CD4-positive, alpha-beta T cell treated with Interferon gamma for 1 hour (primary cell): ENCODE data around the gene SEMA5B.

Source experiments
- DNase-seq: peaks from one replicate; pipeline ENCODE4 v3.0.0-alpha.2; 2020

Gene SEMA5B, protein sequence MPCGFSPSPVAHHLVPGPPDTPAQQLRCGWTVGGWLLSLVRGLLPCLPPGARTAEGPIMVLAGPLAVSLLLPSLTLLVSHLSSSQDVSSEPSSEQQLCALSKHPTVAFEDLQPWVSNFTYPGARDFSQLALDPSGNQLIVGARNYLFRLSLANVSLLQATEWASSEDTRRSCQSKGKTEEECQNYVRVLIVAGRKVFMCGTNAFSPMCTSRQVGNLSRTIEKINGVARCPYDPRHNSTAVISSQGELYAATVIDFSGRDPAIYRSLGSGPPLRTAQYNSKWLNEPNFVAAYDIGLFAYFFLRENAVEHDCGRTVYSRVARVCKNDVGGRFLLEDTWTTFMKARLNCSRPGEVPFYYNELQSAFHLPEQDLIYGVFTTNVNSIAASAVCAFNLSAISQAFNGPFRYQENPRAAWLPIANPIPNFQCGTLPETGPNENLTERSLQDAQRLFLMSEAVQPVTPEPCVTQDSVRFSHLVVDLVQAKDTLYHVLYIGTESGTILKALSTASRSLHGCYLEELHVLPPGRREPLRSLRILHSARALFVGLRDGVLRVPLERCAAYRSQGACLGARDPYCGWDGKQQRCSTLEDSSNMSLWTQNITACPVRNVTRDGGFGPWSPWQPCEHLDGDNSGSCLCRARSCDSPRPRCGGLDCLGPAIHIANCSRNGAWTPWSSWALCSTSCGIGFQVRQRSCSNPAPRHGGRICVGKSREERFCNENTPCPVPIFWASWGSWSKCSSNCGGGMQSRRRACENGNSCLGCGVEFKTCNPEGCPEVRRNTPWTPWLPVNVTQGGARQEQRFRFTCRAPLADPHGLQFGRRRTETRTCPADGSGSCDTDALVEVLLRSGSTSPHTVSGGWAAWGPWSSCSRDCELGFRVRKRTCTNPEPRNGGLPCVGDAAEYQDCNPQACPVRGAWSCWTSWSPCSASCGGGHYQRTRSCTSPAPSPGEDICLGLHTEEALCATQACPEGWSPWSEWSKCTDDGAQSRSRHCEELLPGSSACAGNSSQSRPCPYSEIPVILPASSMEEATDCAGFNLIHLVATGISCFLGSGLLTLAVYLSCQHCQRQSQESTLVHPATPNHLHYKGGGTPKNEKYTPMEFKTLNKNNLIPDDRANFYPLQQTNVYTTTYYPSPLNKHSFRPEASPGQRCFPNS

DNA sequence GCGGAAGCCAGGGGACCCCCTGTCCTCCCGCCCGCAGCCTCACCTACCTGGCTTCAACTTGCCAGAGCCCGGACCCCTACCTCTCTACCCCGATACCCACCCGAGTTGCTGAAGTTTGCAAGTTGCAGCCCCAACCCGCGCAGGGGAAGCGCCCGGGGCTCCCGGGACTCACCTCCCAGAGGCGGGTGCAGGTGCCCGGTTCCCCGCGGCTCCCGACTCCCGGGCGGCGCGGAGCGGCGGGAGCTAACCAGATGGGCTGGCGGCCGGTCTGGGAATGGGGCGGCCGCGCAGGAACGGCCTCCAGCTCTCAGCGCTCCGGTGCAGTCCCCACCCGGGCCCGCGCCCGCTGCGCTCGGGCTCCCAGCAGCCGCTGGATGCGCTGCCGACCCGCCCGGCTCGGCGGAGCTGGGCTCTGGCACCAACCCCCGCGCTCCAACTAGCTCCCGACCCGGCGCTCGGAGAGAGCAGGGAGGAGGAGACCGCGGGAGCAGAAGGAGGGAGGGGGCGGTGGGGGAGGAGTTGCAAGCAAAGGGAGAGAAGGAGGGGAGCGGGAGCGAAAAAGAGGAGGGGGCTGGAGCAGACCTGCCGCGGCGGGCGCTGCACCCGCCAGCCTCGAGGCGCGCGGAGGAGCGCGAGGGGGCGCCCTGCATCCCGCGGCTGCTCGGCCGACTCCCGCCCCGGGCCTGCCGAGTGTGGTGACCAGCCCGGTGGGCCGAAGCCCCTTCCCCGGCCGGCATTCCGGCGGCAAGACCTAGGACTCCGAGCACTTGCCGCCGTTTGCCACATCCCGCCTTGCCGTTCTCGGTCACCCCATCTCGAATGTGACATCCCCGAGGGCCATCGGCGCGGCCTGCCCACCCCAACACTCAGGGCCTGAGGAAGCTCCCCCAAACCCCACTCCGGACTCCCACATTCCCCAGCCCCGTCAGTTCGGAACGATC lies at the start of gene SEMA5B:
SEMA5B (minus strand) TSS at position 472 of the 941 bp plus-strand sequence. CDS start 66,500 bp downstream, outside the sequence.
- no peak for DNase-seq

DNA sequence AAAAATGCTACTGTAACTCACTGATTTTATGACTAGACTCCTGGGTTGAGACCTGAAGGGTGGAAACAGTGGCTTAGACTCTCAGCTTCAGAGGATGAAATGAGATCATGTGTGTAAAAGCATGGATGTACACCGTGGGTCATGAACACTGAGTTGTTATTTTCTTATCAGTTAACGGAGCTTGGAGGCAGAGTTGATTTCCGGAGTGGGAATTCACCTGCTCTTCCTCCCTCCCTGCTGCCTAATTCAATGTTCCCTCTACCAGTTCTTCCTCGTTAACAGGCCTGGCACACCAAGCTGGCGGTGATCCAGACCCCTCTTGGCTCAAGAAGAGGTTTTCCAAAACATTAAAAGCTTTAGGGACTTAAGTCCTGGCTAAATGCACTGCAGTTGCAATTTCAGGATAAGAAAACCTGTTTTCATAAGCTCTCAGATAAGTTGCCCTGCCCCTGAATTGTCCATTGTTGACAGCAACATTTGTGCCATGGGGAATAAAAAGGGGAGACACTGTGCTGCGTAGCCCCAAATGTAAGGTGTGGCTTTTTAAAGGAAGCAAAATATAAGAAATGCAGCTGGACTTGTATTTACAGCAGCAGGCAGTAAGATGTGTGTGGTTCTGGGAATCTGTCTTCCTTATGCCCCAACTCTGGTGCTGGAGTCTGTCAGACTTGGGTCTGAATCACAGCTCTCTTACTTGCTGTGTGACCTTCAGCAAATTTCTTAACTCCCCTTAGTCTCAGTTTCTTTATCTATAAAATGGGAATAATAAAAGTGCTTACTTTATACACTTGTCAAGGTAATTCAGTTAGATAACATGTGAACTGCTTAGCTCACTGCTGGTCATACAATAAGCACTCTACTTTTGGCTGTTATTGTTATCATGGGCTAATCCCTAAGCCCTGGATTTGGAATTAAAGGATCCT lies 49.2 kb upstream of the SEMA5B start:
- no peak for DNase-seq

DNA sequence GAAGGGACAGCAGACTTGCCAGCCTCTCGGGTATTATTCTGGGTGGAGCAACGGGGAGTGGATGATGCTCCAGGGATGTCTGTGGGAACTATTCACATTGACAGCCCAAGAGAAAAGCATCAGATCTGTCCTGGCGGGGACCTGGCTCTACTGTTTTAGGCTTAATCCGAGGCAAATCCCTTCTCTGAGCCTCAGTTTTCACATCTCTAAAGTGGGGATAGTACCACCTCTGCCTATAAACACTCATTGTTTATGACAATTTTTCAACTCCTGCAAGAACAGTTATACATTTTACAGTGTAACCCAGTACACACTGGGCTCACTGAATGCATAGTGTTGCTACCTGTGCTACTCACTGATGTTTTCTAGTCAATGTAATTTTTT lies 48.5 kb upstream of the SEMA5B start:
- no peak for DNase-seq

DNA sequence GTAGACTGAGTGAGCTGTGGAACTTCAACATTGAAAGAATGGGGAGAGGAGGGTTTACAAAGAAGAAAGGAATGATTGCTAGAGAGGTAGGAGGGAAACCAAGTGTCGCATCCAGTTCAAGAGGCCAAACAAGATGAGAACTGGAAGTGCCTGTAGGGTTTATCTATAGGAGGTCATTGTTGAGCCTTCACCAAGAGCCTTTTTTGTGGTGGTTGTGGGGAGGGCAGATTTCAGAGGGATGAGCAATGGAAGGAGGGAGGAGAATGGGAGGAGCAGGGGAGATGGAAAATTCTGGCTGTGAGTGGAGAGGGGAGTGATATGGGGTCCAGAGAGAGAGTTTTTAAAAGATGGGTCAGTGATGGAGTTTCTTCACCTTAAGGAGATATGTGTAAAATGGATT lies 47.8 kb upstream of the SEMA5B start:
- no peak for DNase-seq

DNA sequence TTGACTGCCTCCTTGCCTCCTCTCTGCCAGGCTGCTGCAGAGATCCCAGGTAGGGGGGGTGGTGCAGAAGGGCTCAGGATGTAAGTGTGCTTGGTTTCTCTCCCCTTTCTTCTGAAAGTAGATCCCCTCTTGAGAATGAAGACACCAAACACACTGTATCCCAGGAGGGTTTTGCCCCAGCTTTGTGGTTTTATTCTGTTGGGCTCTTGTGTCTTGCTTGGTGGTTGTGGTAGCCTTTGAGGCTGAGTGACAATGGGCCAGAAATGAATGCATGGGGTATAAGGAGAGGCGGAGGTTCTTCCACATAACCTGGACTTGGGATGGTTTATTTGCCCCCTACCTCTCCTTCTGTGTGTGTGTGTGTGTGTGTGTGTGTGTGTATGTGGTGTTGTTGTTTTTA lies 45.0 kb upstream of the SEMA5B start:
- DNase-seq, result no peak

DNA sequence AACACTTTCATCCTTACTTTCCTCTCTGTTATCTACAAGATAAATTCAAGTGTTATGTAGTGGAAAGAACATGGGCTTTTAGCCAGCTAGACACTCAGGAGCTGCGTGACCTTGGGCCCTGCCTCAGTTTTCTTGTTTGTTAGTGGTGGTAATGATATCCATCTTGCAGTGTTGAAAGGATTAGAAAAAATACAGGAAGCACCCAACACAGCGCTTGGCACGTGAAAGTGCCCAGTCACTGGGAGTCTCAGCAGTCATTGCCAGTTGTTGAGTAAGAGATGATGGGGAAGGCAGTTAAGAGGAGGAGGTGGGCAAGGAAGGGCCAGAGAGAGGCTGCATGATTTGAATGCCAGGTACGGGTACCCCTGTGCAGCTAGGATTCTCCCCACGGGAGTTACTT lies 44.6 kb upstream of the SEMA5B start:
- DNase-seq, result peak; percentile 12

DNA sequence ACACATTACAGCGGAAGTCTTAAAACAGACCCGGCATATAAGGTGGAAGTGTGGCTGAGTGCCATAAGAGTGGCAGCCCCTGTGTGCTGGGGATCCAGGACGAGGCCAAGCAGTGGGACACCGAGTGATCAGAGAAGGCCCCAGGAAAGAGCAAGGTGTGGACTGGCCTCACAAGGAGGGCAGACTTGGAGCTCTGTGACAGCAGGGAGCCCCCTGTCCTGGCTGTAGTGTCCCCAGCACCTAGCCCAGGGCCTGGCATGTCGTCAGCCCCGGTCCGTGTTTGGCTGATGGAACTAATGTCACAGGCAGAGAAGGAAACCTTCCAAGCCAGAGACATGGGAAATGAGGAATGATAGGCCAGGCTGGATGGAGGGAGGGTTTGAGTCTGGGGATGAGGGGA lies 44.0 kb upstream of the SEMA5B start:
- no peak for DNase-seq

DNA sequence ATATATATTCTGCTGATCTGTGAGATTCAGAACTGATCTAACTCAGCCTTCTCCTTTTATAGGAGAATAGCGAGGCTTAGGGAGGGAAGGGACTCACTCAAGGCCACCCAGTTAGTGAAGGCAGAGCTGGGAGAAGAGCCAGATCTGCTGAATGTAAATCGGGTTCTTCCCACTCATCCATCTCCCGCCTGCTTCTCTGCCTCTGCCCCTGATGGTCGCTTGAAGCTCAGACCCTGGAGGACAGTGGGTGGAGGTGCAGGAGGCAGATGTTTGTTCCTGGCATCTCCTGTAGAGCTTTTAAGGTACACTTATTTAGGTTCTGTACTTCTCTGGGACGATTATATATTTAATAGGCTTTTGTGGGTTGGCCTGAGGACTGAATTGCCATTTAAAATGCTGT lies 43.6 kb upstream of the SEMA5B start:
- DNase-seq, result no peak

DNA sequence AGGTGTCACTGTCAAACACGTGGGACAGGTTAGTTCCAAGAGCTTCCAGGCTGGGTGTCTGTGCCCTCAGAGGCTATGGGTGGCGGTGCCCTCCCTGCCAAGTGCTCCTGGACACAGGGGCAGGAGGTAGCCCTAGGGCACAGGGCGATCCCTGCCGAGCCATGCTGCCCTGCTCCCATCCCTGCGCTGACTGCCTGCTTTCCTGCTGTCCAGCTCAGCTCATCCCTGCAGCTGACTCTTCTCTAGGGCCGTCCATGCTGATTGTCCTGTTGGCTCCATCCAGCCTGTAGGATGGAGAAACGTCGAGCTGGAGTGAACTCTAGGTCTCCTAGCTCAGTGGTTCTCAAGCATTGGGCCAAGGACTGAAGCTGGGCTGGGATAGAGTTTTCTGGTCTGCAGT lies 42.9 kb upstream of the SEMA5B start:
- DNase-seq, result no peak

DNA sequence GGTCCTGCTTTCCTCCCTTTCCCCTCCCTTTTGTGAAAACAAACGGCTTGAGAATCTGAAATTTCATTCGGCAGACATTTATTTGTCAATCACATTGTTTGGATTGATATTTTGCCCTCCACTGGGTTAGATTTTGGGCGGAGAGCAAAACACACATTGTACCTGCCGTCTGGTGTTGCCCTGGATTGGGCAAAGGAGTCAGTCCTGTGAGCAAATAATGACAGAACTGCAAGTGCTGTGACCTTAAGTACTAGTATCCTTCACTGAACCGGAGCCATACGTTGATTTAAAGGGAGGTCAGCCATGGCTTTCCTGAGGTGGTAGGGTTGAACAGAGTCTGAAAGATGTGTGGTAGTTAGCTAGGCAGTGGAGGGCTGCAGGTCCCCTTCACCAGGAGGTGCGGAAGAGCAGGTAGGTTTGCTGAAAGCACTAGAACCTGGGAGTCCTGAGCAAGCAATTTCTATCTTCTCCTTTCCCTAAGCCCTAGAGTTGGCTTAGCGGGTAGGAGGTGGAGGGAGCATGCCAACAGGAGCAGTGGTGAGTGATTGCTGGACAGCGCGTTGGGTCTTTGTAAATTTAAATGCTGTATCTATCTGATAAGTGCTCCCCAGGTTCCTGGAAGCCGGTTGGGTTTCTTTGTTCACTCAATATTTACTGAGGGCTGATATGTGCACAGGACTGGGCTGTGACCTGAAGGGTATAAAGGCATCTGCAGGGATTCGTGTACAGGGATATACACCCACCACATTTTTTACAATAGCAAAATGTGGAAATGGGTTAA lies 41.2 kb upstream of the SEMA5B start:
- DNase-seq, result no peak

DNA sequence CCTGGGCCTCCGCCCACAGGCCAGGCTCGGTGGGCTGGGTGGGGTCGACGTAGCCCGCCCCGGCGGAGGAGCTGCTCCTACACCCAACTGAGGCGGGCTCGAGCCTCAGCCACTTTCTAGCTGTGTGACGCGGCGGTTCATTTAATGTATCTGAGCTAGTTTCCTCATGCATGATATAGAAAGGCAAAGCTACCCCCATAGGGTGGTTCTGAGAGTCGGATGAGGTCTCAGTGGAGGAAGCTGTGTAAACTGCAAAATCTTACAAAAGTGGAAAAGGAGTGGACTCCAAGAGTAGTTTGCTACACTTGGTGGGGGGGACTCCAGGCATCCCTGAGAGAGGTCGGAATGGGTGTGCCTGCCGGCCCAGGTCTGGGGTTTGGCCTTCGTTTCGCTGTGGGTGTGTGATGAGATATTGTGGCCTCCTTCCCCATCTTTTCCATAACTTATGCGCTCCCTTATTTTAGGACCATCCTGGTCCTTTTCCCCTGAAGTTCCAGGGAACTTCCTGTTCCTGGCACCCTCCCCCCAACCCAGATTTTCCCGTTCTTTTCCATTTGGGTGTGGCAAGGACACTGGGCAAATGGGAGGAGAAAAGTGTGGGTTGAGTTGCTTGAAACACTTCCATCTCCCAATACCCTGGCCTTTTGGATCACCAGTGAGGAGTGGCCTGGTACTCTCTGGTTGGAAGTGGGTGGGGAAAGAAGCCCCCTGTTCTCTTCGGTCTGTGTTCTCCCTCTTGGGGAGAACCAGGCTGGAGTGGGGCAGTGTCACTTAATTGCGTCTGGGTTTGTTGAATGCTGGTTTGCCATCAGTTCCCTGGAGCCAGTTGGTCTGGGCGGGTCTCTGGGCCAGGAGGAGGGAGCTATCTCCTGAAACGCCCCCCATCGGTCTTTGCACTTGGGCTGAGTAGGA lies 40.4 kb upstream of the SEMA5B start:
- DNase-seq, result no peak

DNA sequence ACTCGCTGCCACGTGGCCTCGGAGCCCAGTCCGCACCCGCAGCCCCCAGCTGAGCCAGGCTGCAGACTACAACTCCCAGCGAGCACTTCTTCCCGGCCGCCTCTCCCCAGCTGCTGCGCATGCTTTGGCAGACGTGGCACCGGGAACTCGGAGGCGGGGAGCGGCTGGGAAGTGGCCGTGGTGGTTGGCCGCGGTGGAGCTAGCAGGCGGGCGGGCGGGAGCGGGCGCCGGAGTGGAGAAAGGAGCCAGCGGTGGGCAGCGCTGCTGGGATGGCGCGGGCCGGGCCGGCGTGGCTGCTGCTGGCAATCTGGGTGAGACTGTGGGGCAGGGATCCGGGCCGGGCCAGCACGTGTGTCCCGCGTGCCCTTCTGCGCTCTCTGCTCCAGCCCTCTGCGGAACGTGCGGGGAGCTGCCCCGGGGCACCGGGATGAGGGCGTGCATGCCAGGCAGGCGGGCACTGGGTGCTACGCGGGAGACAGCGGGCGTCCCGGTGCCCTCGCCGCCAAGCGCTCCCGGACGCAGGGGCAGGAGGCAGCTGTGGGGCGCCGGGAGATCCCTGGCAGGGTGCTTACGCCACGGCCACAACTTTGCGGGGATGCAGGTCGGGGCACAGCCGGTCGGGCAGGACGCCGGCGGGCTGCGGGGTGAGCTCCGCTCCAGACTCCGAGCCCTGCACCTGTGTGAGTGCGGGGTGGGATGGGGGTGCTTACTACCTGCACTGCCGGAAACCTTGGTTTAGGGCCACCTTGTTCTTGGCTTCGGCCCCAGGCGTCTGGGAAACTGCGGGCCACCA lies 39.5 kb upstream of the SEMA5B start, which contains the start of gene PDIA5:
PDIA5 (plus strand) TSS at position 130 of the 793 bp plus-strand sequence; CDS start at position 270, 140 bp downstream.
- DNase-seq, result peak; percentile 53

DNA sequence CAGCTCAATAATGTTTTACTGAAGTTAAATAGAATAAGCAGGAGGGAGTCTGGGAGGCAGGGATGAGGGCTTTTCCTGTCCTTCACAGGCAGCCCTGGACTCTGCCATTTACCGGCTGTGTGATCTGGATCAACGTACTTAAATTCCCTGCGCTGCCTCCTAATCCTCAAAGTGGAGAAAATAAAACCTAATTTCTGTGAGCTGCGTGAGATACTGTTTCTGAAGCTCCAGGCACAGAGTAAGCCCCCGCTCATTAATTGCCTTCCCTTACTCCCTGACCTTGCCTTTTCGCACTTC lies 39.0 kb upstream of the SEMA5B start:
- no peak for DNase-seq

DNA sequence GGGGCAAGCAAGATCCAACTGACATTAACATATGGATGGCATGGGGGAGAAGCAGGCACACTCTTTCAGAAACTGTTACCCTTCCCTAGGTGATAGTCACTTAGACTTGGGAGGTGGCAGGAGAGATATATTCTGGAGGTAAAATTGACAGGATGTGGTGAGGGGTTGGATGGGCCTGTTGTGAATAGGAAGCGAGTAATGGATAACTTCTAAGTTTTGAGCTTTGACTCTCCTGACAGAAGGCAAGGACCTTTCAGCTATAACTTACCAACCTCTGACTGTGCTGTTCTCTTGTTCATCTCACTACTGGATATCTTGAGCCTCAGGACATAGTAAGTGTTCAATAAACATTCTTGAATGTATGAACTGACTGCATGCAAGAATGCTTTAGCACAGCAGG lies 37.4 kb upstream of the SEMA5B start:
- no peak for DNase-seq

DNA sequence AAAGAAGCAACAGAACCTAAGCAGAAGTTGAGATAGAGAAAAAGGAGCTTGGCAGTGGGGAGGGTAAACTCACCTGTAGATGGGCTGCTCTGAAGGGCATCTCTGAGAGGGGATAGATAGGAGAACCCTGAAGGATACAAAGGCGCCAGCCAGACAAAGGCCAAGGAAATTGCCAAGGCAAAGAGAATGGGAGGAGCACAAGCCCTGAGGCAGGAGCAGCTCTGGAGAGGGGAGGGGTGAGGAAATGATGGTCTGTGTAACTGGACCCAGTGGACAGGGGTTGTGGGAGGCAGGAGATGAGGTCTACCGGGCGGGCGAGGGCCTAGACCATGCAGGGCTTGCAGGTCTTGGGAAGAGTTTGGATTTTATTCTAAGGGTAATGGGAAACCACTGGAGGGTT lies 36.9 kb upstream of the SEMA5B start:
- DNase-seq, result no peak

DNA sequence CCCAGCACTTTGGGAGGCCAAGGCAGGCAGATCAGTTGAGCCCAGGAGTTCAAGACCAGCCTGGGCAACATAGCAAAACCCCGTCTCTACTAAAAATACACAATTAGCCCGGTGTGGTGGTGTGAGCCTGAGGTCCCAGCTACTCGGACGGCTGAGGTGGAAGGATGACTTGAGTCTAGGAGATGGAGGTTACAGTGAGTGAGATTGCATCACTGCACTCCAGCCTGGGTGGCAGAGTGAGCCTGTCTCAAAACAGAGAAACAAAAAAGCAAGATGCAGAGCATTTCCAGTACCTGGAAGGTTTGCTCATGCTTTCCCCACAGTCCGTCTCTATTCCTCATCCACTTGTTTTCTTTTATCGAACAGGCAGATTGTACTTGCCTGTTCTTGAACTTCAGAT lies 35.5 kb upstream of the SEMA5B start:
- no peak for DNase-seq

DNA sequence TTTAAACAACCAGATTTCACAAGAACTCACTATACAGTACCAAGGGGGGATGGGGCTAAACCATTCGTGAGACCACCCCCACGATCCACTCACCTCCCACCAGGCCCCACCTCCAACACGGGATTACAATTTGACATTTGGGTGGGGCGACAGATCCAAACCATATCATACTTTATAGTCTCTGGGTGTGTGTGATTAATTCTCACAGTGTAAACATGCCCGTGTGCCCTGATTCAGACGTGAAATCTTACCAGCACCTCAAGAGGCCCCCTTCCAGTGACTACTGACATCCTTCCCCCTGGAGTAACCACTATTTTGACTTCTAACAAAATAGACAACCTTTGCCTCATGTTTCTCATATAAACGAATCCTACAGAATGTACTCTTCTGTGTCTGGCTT lies 34.3 kb upstream of the SEMA5B start:
- DNase-seq, result no peak

DNA sequence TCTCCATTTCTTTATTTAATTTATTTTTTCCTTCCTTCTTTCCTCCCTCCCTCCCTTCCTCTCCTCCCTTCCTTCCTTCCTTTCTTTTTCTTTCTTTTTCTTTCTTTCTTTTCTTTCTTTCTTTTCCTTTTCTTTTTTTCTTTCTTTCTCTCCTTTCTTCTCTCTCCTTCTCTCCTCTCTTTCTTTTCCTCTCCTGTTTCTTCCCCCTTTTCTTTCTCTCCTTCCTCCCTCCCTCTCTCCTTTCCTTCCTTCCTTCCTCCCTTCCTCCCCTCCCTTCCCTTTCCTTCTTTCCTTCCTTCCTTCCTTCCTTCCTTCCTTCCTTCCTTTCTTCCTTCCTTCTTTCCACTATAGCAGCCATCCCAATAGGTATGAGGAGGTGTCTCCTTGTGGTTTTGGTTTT lies 32.5 kb upstream of the SEMA5B start:
- DNase-seq, result no peak

DNA sequence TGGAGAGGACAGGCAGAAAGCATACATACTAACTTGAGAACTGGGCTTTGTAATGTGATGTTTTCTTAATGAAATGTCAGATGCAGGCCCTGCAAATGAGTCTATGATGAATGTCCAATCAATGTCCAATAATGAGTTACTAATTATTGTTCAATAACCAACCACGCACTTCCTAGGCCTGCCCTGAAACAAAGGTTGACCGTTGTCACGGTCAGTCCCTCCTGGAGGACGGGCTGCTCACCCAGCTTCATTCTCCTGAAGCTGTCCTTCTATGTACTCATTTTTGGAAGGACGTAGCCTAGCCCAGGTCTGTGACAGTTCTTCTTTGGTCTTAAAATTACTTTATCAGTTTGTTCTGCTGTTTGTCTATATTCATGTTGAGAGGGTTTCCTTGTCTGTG lies 30.9 kb upstream of the SEMA5B start:
- no peak for DNase-seq
